HG02884 (cell line): ENCODE measurements around the gene C14orf39.
"Not testable (repeated sequence)": the region's sequence is repeated elsewhere in the genome, so short reads cannot be mapped to it uniquely, and the experiment has no call there.

ENCODE experiments used
- ATAC-seq: cut with Tn5 transposase; IDR thresholded peaks from one replicate; pipeline ENCODE4 v1.9.1; 2021; ENCODE audit warnings: mild to moderate bottlenecking, moderate library complexity; ENCODE audit not compliant: unreplicated experiment

Gene C14orf39

DNA sequence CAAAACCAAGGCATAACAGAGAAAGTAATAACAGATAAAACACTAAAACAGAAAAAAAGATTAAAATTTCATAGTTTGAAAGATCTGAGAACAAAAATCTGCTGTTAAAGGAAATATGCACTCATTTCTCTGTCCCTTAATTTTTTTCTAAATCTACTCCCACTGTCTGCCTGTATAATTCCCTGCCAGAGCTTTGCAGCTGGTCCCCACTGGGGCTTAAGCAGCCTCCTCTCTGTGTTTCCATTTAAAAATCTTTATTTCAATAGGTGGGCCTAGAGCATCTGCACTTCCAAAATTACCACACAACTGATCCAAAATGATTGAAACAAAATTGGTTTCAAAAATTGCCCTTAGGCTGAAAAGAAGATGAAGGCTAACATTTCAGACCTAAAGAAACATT, 16.7 kb upstream of the C14orf39 start:
- no peak for ATAC-seq

DNA sequence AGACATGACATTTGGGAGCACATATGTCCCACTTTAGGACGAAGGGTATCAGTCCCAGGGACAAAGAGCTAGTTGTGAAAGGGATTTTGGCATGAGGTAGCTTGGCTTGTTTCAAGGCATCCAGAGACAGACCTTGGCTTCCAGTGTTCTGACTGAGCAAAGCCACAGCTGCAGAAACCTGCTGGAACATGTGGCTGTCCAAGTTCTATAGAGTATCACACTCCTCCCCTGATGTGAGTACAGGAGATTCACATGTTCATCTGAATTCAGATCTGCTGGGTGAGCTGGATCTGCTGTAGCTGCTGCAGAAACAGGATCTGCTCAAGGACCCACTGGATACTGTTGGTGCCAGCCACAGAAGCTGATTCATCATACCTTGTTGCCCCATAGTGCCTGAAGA, 10.1 kb upstream of the C14orf39 start:
- no peak for ATAC-seq

DNA sequence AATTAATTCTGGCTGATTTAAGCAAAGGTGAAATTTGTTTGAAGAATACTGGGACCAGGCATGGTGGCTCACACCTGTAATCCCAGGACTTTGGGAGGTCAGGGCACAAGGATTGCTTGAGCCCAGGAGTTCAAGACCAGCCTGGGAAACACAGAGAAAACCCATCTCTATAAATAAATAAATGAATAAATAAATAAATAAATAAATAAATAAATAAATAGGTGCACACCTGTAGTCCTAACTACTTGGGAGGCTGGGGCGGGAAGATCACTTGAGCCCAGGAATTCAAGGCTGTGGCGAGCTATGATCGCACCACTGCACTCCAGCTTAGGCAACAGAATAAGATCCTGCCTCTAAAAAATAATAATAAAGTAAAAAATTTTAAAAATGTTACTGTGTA, 4.4 kb upstream of the C14orf39 start:
- no peak for ATAC-seq

DNA sequence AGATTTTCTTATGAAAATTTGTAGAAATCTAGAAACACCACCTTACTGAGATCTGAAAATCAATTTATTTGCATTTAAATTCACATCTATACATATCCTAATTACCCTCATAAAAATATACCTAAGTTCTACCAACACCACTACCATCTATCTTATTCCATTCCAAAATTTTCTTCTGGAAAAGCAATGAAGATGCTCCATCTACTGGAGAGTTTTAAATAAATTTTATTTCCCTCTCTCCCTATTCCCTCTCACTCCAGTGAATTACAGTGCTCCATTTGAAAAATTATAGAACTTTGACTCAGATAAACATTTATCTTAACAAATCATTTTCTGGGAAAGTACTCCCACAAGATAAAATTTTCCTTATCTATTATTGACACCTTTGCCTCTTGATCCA, 2.3 kb upstream of the C14orf39 start:
- ATAC-seq, result no peak

DNA sequence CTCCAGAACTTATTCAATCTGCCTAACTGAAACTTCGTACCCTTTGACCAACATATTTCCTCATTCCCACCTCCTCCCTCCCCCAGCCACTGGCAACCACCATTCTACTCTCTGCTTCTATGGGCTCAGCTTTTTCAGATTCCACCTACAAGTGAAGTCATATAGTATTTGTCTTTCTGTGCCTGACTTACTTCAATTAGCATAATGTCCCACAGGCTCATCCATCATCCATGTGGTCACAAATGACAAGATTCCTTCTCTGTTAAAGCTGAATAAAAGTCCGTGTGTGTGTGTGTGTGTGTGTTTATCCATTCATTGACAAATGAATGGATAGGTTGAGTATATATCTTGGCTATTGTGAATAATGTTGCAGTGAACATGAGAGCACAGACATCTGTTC, 1.3 kb upstream of the C14orf39 start:
- no peak for ATAC-seq

DNA sequence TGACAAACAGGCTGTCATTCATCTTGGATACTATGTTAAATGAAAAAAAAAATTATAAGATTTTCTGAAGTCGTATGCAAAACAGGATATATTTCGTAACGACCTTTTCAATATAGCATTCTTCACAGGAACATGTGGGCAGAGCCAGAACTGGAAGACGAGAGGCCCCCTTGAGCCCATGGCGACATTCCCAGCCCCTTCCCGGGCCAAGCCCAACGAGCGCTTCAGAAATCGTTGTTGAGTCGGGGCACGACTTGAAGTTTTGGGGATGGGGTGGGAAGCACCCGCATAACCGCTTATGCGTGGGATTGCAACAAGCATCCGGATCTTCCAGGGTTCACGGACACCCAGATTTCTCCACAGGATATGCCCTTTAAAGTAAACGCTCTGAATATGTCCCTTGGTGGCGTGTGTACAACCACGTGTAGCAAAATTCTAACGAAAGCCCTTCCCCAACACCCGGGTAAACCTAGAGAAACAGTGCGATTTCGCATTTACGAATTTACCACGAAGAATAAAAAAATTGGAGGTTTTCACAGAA, 736 bp downstream of the C14orf39 start:
- no peak for ATAC-seq

DNA sequence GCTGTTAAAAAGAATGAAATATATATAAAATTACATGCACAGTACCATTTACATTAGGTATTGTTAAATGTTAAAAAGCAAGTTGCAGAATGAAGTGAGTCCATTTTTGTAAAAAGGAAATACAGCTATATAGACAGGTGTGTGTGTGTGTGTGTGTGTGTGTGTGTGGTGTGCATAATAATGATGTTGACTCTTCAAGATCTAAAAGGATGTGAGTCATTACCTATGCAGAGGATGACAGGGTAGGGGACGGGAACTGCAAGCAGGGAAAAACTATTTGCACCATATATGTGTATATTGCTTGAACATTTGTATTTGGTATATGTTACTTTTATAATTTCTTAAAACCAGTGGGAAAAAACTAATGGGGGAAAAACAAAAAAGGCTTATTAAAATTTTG, 3.1 kb downstream of the C14orf39 start:
- no peak for ATAC-seq

DNA sequence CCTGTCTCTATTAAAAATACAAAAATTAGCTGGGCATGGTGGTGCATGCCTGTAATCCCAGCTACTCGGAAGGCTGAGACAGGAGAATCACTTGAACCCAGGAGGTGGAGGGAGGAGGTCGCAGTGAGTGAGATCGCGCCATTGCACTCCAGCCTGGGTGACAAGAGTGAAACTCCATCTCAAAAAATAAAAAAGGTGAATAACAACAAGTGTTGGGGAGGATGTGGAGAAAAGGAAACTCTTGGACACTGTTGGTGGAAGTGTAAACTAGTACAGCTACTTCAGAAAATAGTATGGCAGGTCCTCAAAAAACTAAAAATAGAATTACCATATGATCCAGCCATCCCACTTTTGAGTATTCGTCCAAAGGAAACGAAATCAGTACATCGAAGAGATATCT, 5.6 kb downstream of the C14orf39 start:
- not testable (repeated sequence) for ATAC-seq

DNA sequence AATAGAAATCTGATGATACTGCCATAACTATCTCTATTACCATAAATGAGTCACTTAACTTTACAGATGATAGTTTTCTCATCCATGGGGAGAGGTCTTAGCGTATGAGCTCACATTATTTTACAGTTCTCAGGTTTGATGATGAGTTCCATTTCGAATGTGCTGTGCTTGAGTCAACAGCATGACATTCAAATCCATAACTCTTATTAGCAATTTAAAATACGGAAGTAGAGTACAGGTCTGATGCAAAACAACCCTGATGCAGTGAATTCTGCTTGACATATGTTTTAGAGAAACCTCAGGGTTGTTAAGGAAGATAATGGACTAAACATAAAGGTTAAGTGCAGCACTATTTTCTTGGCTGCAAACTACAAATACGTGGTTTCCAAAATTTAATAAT, 30.0 kb downstream of the C14orf39 start:
- ATAC-seq, result no peak

DNA sequence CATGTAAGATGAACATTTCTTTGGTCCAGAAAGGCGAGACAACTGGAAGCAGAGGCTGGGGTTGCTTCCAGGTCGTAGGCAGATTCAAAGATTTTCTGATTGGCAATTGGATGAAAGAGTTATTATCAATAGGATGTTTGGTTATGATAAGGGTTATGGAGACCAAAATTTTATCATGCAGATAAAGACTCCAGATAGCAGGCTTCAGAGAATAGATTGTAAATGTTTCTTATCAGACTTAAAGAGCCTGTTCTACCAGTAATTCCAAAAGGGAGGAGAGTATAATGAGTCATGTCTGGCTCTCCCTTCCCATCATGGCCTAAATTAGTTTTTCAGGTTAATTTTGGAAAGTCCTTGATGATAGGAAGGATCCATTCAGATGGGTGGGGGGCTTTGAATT, 55.6 kb downstream of the C14orf39 start:
- ATAC-seq, result no peak

DNA sequence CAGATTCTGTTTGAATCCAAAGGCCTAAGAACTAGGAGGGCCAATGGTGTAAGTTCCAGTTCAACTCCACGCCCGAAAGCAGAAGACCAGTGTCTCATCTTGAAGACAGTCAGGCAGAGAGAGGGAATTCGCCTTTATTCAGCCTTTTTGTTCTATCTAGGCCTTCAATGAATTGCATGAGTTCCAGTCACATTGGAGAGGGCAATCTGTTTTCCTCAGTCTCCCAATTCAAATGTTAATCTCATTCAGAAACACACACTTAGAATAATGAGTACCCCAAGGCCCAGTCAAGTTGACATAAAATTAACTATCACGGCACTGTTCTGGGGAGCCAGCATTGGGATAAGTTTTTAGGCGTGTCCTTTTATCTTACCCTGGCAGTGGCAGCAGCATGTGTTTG, 65.8 kb downstream of the C14orf39 start:
- ATAC-seq, result no peak

DNA sequence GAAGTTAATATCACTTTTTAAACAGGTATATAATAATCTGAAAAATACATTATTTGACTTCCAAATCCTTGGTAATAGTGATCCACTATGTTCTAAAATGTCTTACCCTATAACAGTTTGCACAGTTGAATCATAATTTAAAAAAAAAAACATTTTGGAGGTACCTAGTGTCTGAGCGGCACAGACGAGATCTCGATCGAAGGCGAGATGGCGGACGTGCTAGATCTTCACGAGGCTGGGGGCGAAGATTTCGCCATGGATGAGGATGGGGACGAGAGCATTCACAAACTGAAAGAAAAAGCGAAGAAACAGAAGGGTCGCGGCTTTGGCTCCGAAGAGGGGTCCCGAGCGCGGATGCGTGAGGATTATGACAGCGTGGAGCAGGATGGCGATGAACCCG, 88.3 kb downstream of the C14orf39 start:
- ATAC-seq, result not testable (repeated sequence)

DNA sequence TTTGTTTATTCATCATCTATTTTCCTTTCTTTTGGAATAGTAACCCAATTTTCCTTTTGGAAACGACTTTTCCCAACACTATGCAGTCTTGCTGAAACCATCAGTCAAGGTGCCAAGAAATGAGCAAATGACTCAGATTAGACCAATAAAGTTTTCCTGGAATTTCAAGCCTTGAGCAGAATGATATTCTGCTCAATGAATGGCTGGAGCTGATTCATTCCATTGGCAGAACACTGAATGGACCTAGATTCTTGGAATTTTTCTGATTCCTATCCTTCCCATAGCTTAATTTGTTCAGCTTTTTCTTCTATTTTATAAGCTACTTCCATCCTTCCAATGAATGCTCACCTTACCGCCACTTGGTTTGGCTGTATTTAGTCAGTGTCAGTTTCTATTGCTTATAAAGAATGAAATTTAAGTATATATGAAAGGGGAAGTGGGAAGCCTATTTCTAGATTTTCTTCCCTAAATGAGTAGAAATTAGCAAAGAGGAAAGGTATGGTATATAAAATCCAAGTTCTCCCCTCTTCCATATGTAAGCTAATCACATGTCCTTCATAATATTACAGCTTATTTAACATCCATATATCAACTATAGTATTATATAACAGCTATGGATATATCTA, 89.0 kb downstream of the C14orf39 start:
- no peak for ATAC-seq
